Stimulated activated CD4-positive, alpha-beta T cell treated with anti-CD3 and anti-CD28 coated beads, Interleukin-4, amount 100 ng/mL, for 48 hours (primary cell): Measurements from ENCODE around the gene DYNLRB2.

Experiments used
- DNase-seq, 2 donors: peaks; one replicate each; pipeline ENCODE4 v3.0.0-alpha.2; 2020; ENCODE audit warnings: low read depth in 2 of 2

DYNLRB2 gene

GRCh38 chr16:80599466-80599865 is 58.7 kb downstream of the DYNLRB2 start:
- DNase-seq: no peak
